DMS114 treated with DMSO at 0.1 percent for 48 hours (cell line): ENCODE data around the gene BLCAP.

ENCODE experiments used
- DNase-seq: peaks from one replicate; lab custom pipeline; 2025; ENCODE audit not compliant: unreplicated experiment; lab: John Stamatoyannopoulos, UW

Gene BLCAP

GRCh38 chr20:37530696-37531095 is 3.0 kb upstream of the BLCAP start:
- no peak for DNase-seq

- no peak for DNase-seq
These were observed 2.4 kb upstream of the BLCAP start for GRCh38 chr20:37529968-37530600.

GRCh38 chr20:37529214-37529967 is 1.7 kb upstream of the BLCAP start:
- no peak for DNase-seq

- DNase-seq: no peak
These were observed 954 bp upstream of the BLCAP start for GRCh38 chr20:37528446-37529213.

- no peak for DNase-seq
These were observed 638 bp downstream of the BLCAP start for GRCh38 chr20:37526839-37527637.

- no peak for DNase-seq
These were observed 1.3 kb downstream of the BLCAP start for GRCh38 chr20:37526238-37526838.

- no peak for DNase-seq
These were observed 1.9 kb downstream of the BLCAP start for GRCh38 chr20:37525810-37526209.

- no peak for DNase-seq
These were observed 2.6 kb downstream of the BLCAP start for GRCh38 chr20:37524859-37525708.

GRCh38 chr20:37523911-37524700 is 3.6 kb downstream of the BLCAP start:
- DNase-seq: no peak

GRCh38 chr20:37523012-37523391 is 4.7 kb downstream of the BLCAP start:
- DNase-seq: no peak

- no peak for DNase-seq
These were observed 5.2 kb downstream of the BLCAP start for GRCh38 chr20:37522260-37523011.

GRCh38 chr20:37521061-37521771 is 6.5 kb downstream of the BLCAP start, which contains the start of gene NNAT:
NNAT (plus strand) TSS chr20:37521250; CDS start chr20:37521332, 82 bp downstream.
- no peak for DNase-seq

GRCh38 chr20:37520419-37520955 is 7.2 kb downstream of the BLCAP start:
- DNase-seq: no peak

GRCh38 chr20:37519508-37520418 is 7.9 kb downstream of the BLCAP start:
- no peak for DNase-seq

GRCh38 chr20:37518606-37519507 is 8.8 kb downstream of the BLCAP start:
- DNase-seq: no peak
